ENCODE measurements around the gene SRPX. TPM values are rescaled to one million over a fixed set of nuclear protein-coding genes. Genes with fewer than 3 reads are reported as not detected.

The SRPX gene
- total and polyA plus RNA-seq, 2 of the 13 experiments (the other 11 are each of a cell fraction or from before 2014, with no cell fraction given) = 0.30 TPM; not detected in 1

DNA sequence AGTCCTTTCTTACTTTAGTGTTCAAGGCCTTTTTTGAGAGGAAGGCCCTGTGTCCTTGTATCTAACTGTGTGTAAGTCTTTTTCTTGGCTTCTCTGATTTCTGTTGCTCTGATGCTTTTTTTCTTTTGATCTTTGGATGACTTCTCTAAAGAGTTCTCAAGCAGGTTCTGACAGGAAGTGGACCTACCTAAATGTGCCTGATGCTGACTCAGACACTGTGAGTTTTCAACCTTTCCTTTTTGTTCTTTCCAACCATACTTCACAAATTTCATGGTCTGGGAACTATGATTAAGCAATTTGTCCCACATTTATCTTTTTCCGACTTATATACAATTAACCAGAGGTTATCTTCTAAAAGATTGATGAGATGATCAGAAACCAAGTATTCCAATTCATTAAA is 117.8 kb downstream of the SRPX start (continued):
- TF ChIP-seq NCOA5 (CRISPR knock-in tag; IDR thresholded peaks at IDR 0.05) (no peak), MYNN (CRISPR knock-in tag; IDR thresholded peaks at IDR 0.05; ENCODE audit: low read depth) (no peak), ZNF530 (CRISPR knock-in tag; IDR thresholded peaks at IDR 0.05; ENCODE audit: low read depth) (no peak), E2F5 (CRISPR knock-in tag; conservative IDR thresholded peaks at IDR 0.05) (no peak), GTF3A (CRISPR knock-in tag; conservative IDR thresholded peaks at IDR 0.05) (no peak), DDIT3 (CRISPR knock-in tag; IDR thresholded peaks at IDR 0.05) (no peak), WIZ (CRISPR knock-in tag; IDR thresholded peaks at IDR 0.05) (no peak), ZNF333 (CRISPR knock-in tag; IDR thresholded peaks at IDR 0.05; ENCODE audit: borderline replicate concordance) (no peak)

- DNase-seq (ENCODE audit: low spot score) (no peak), FAIRE-seq (no peak), ATAC-seq (no peak)
- no peaks in the 10 kb centered on the region for H4K20me1 ChIP-seq (ENCODE audit: insufficient read depth, low read length)
- H2AFZ ChIP-seq (ENCODE audit: low read length) = no peak overlapping the region
- BruUV-seq (replicated peaks) = no TSS peak
- no peaks in the 10 kb centered on the region for H3K9me3 ChIP-seq (ENCODE audit: low read length)
- 72% methylated on average over 2 of the region's 2 CpGs for WGBS (ENCODE audit: low lambda C conversion rate)
- peaks cover 5% of the 10 kb centered on the region; the same call in 1 of the 2 replicates for H3K4me1 ChIP-seq (ENCODE audit: insufficient read depth, low read length)
- CTCF ChIA-PET (ENCODE audit: low intra/inter-chr PET ratio, low total read pairs) = no interaction called here
- no peaks in the 10 kb centered on the region for H3K36me3 ChIP-seq (replicated peaks in 1 of 2; ENCODE audit: control insufficient read depth in 1 of 2, insufficient read depth in 2 of 2, low read length in 2 of 2)
- intact Hi-C loops (cut with micrococcal nuclease; ENCODE audit: unreplicated experiment) = no loop called here
- H3K4me2 ChIP-seq (ENCODE audit: low read depth, low read length) = no peak overlapping the region
- in situ Hi-C loops (cut with HindIII; ENCODE audit: extremely low pct_ligation_motif_present, low pct_unique_long_range_greater_than_20kb) = no loop called here
- no peaks in the 10 kb centered on the region for H3K27me3 ChIP-seq (ENCODE audit: control insufficient read depth in 1 of 2, insufficient read depth in 2 of 2, low read length in 2 of 2)
- POLR2A ChIA-PET = no interaction called here
- H3K4me3 ChIP-seq (replicated peaks in 1 of 3; ENCODE audit: insufficient read depth in 1 of 3, low read depth in 2 of 3, low read length in 3 of 3) = no peak overlapping the region
- no peak overlapping the region for H3K9ac ChIP-seq (ENCODE audit: insufficient read depth, low read depth, low read length)
- no peaks in the 10 kb centered on the region for H3K79me2 ChIP-seq (ENCODE audit: insufficient read depth, low read length)
- H3K27ac ChIP-seq (ENCODE audit: extremely low read length, insufficient read depth, low read length) = no peak overlapping the region
- TF ChIP-seq ETV5 (CRISPR knock-in tag; IDR thresholded peaks at IDR 0.05; ENCODE audit: borderline replicate concordance) (no peak), ZFP62 (CRISPR knock-in tag; IDR thresholded peaks at IDR 0.05) (no peak), POLR2AphosphoS5 (IDR thresholded peaks at IDR 0.05; ENCODE audit: low read depth, low read length) (no peak), NFKB2 (CRISPR knock-in tag; IDR thresholded peaks at IDR 0.05; ENCODE audit: borderline replicate concordance) (no peak), NFE2L1 (CRISPR knock-in tag; IDR thresholded peaks at IDR 0.05; ENCODE audit: borderline replicate concordance) (no peak), ZNF333 (CRISPR knock-in tag; IDR thresholded peaks at IDR 0.05; ENCODE audit: borderline replicate concordance) (no peak), ZNF761 (CRISPR knock-in tag; conservative IDR thresholded peaks at IDR 0.05) (no peak), MED13 (CRISPR knock-in tag; IDR thresholded peaks at IDR 0.05) (no peak), ZNF672 (CRISPR knock-in tag; IDR thresholded peaks at IDR 0.05) (no peak), STAG1 (CRISPR knock-in tag; IDR thresholded peaks at IDR 0.05) (no peak), PHB2 (IDR thresholded peaks at IDR 0.05; ENCODE audit: partially characterized antibody) (no peak), HNRNPUL1 (IDR thresholded peaks at IDR 0.05; ENCODE audit: low read depth, low read length) (no peak)
Measured at GRCh38 chrX:38102240-38102639, 118.4 kb downstream of the SRPX start.
